Neural cell (in vitro differentiated cells): ENCODE data around the gene FGF4. TPM values are rescaled to one million over a fixed set of nuclear protein-coding genes. Genes with fewer than 3 reads are reported as not detected.

Experiments
- H2AFZ ChIP-seq: fragments of 200-600, 300-800 bp; sonication (generic), shearing (Covaris generic); 2 replicates; pipeline ENCODE4 v1.6.0; 2014; ENCODE audit warnings: low read depth, mild to moderate bottlenecking, antibody characterized with exemption, low read length, moderate library complexity
- H3F3A ChIP-seq: fragments of 200-600 bp; shearing (Covaris generic); 2 replicates; pipeline ENCODE4 v1.6.1; 2016; ENCODE audit warnings: mild to moderate bottlenecking, moderate library complexity, mixed read lengths, antibody characterized with exemption, low read length; ENCODE audit not compliant: insufficient read depth, poor library complexity, severe bottlenecking
- H3K27ac ChIP-seq: fragments of 200-600, 300-800 bp; sonication (generic), shearing (Covaris generic); 2 replicates; pipeline ENCODE4 v1.5.1; 2014; ENCODE audit warnings: mild to moderate bottlenecking, low read length, moderate library complexity
- H3K27me3 ChIP-seq: fragments of 300-800, 200-600 bp; sonication (generic), shearing (Covaris generic); 2 replicates; pipeline ENCODE4 v1.6.0; 2014; ENCODE audit warnings: mild to moderate bottlenecking, low read depth, low read length, moderate library complexity; ENCODE audit not compliant: insufficient read depth
- H3K36me3 ChIP-seq: fragments of 300-800, 200-600 bp; sonication (generic), shearing (Covaris generic); 2 replicates; pipeline ENCODE4 v1.5.1; 2014; ENCODE audit warnings: mild to moderate bottlenecking, antibody characterized with exemption, low read length, moderate library complexity; ENCODE audit not compliant: insufficient read depth
- H3K4me2 ChIP-seq: fragments of 300-800, 200-600 bp; sonication (generic), shearing (Covaris generic); 2 replicates; pipeline ENCODE4 v1.6.0; 2014; ENCODE audit warnings: mild to moderate bottlenecking, low read length
- H3K4me3 ChIP-seq: fragments of 300-800, 200-600 bp; sonication (generic), shearing (Covaris generic); 2 replicates; pipeline ENCODE4 v1.5.1; 2014; ENCODE audit warnings: mild to moderate bottlenecking, low read length, moderate library complexity
- H3K79me2 ChIP-seq: fragments of 200-600 bp; shearing (Covaris generic); replicated peaks from 2 replicates; pipeline ENCODE4 v1.6.0; 2014; ENCODE audit warnings: mild to moderate bottlenecking, low read length, moderate library complexity; ENCODE audit not compliant: insufficient read depth
- H3K9ac ChIP-seq: fragments of 300-800, 200-600 bp; sonication (generic), shearing (Covaris generic); 2 replicates; pipeline ENCODE4 v1.6.1; 2016; ENCODE audit warnings: mild to moderate bottlenecking, low read length, mixed read lengths
- H3K9me2 ChIP-seq: fragments of 200-600 bp; shearing (Covaris generic); 2 replicates; pipeline ENCODE4 v1.6.1; 2016; ENCODE audit warnings: mild to moderate bottlenecking, low read length, mixed read lengths; ENCODE audit not compliant: insufficient read depth
- H3K9me3 ChIP-seq: fragments of 200-600, 300-800 bp; sonication (generic), shearing (Covaris generic); 2 replicates; pipeline ENCODE4 v1.6.1; 2016; ENCODE audit warnings: mild to moderate bottlenecking, mixed run types, low read length, moderate library complexity, mixed read lengths
- H4K20me1 ChIP-seq: fragments of 200-600 bp; shearing (Covaris generic); 2 replicates; pipeline ENCODE4 v1.6.1; 2016; ENCODE audit warnings: mild to moderate bottlenecking, mixed run types; ENCODE audit not compliant: insufficient read depth
- CTCF ChIP-seq: fragments of 450-650 bp; IDR thresholded peaks from 2 replicates; pipeline ENCODE4 v1.5.1; 2014; ENCODE audit warnings: antibody characterized with exemption, mild to moderate bottlenecking, moderate library complexity; ENCODE audit not compliant: poor library complexity, severe bottlenecking
- EP300 ChIP-seq: fragments of 450-650 bp; conservative IDR thresholded peaks from 2 replicates; pipeline ENCODE4 v1.6.1; 2014; ENCODE audit warnings: antibody characterized with exemption, mild to moderate bottlenecking, moderate library complexity; ENCODE audit not compliant: poor library complexity, severe bottlenecking
- EZH2 ChIP-seq: fragments of 200-600, 300-800 bp; shearing (Covaris generic), sonication (generic); IDR thresholded peaks from 2 replicates; pipeline ENCODE4 v1.6.1; 2014; ENCODE audit warnings: antibody characterized with exemption, low read length, borderline replicate concordance, mild to moderate bottlenecking; ENCODE audit not compliant: insufficient read depth, poor library complexity, severe bottlenecking
- MXI1 ChIP-seq: fragments of 450-650 bp; conservative IDR thresholded peaks from 2 replicates; pipeline ENCODE4 v1.6.1; 2014; ENCODE audit warnings: antibody characterized with exemption, mild to moderate bottlenecking; ENCODE audit not compliant: poor library complexity, severe bottlenecking
- POLR2AphosphoS5 ChIP-seq: IDR thresholded peaks from 2 replicates; pipeline ENCODE4 v1.6.1; 2012
- RAD21 ChIP-seq: fragments of 450-650 bp; conservative IDR thresholded peaks from 2 replicates; pipeline ENCODE4 v1.6.1; 2014; ENCODE audit warnings: antibody characterized with exemption, mild to moderate bottlenecking, moderate library complexity
- SMC3 ChIP-seq: fragments of 450-650 bp; conservative IDR thresholded peaks from 2 replicates; pipeline ENCODE4 v1.6.1; 2014; ENCODE audit warnings: antibody characterized with exemption, mild to moderate bottlenecking, moderate library complexity; ENCODE audit not compliant: poor library complexity
- TAF1 ChIP-seq: IDR thresholded peaks from 2 replicates; pipeline ENCODE4 v1.6.1; 2012; ENCODE audit warnings: low read depth
- polyA plus RNA-seq: library from polyadenylated mRNA; depleted of rRNA; stranded (reverse); fragments of >200 nt; gene quantifications from 2 replicates; pipeline ENCODE4 v1.2.3, GENCODE V29; 2014
- TF ChIP-seq, protein P1 (sequence below): IDR thresholded peaks from 2 replicates; pipeline ENCODE4 v1.6.1; 2012; ENCODE audit warnings: borderline replicate concordance

Gene FGF4
- polyA plus RNA-seq, 1 donor from 2014 or later = not detected

- no peak overlapping the region for H3K4me2 ChIP-seq
- no peaks in the 10 kb centered on the region for H3K36me3 ChIP-seq
- no peaks in the 10 kb centered on the region for H3K9me2 ChIP-seq
- H3K27ac ChIP-seq = no peak overlapping the region
- H3F3A ChIP-seq = no peaks in the 10 kb centered on the region
- H4K20me1 ChIP-seq = no peaks in the 10 kb centered on the region
- no peaks in the 10 kb centered on the region for H3K79me2 ChIP-seq
- no peak overlapping the region for H3K4me3 ChIP-seq
- H3K9ac ChIP-seq = no peak overlapping the region
- TF ChIP-seq SMC3 = no peak
- no peak for TF ChIP-seq CTCF
- no peak for TF ChIP-seq POLR2AphosphoS5
- no peak for TF ChIP-seq RAD21
- TF ChIP-seq, protein P1, sequence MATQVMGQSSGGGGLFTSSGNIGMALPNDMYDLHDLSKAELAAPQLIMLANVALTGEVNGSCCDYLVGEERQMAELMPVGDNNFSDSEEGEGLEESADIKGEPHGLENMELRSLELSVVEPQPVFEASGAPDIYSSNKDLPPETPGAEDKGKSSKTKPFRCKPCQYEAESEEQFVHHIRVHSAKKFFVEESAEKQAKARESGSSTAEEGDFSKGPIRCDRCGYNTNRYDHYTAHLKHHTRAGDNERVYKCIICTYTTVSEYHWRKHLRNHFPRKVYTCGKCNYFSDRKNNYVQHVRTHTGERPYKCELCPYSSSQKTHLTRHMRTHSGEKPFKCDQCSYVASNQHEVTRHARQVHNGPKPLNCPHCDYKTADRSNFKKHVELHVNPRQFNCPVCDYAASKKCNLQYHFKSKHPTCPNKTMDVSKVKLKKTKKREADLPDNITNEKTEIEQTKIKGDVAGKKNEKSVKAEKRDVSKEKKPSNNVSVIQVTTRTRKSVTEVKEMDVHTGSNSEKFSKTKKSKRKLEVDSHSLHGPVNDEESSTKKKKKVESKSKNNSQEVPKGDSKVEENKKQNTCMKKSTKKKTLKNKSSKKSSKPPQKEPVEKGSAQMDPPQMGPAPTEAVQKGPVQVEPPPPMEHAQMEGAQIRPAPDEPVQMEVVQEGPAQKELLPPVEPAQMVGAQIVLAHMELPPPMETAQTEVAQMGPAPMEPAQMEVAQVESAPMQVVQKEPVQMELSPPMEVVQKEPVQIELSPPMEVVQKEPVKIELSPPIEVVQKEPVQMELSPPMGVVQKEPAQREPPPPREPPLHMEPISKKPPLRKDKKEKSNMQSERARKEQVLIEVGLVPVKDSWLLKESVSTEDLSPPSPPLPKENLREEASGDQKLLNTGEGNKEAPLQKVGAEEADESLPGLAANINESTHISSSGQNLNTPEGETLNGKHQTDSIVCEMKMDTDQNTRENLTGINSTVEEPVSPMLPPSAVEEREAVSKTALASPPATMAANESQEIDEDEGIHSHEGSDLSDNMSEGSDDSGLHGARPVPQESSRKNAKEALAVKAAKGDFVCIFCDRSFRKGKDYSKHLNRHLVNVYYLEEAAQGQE = no peak
- no peak for TF ChIP-seq EP300
- no peak for TF ChIP-seq EZH2
- no peak for TF ChIP-seq TAF1
- TF ChIP-seq MXI1 = no peak
- no peaks in the 10 kb centered on the region for H3K9me3 ChIP-seq
- no peaks in the 10 kb centered on the region for H3K27me3 ChIP-seq
- no peak overlapping the region for H2AFZ ChIP-seq
Observed at GRCh38 chr11:69802590-69802989, 27.4 kb upstream of the FGF4 start.

GRCh38 chr11:69801513-69802335, 26.6 kb upstream of the FGF4 start:
- TF ChIP-seq CTCF (peak; percentile 43), RAD21 (no peak)
- no peaks in the 10 kb centered on the region for H4K20me1 ChIP-seq
- H3K4me3 ChIP-seq = no peak overlapping the region
- no peaks in the 10 kb centered on the region for H3K79me2 ChIP-seq
- no peak overlapping the region for H3K4me2 ChIP-seq
- no peaks in the 10 kb centered on the region for H3K9me3 ChIP-seq
- H3K27ac ChIP-seq = no peak overlapping the region
- no peaks in the 10 kb centered on the region for H3K36me3 ChIP-seq
- H3K9me2 ChIP-seq = no peaks in the 10 kb centered on the region
- H3F3A ChIP-seq = no peaks in the 10 kb centered on the region
- no peak overlapping the region for H2AFZ ChIP-seq
- H3K9ac ChIP-seq = no peak overlapping the region
- no peaks in the 10 kb centered on the region for H3K27me3 ChIP-seq
